ENCODE results near the gene ARL6IP5.
A peak's percentile ranks its signal among the peaks of the same experiment; 100 is the strongest.

The ARL6IP5 gene

DNA sequence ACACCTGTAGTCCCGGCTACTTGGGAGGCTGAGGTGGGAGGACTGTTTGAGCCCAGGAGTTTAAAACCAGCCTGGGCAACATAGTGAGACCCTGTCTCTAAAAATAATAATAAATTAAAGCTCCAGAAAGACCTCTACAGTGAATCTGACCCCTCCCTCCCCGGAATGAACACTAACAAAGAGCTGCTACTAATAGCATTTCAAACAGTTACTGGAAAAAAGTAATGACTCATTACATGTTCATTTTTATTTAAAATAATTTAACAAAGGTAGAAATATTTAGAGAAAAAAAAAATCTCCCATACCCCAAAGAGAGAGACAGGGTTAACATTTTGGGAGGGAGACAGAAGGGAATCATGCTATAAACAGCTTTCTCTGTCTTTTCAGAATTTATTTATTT is 2.4 kb upstream of the ARL6IP5 start:
- no peaks in the 10 kb centered on the region for H3K36me3 ChIP-seq
- H3K27me3 ChIP-seq (ENCODE audit: insufficient read depth, low read depth, severe bottlenecking): no peaks in the 10 kb centered on the region
- H3K4me3 ChIP-seq (ENCODE audit: low read depth, low read length): no peak overlapping the region
- no peak for DNase-seq
- H3K9me3 ChIP-seq (ENCODE audit: severe bottlenecking): no peaks in the 10 kb centered on the region
- TF ChIP-seq, protein P1, sequence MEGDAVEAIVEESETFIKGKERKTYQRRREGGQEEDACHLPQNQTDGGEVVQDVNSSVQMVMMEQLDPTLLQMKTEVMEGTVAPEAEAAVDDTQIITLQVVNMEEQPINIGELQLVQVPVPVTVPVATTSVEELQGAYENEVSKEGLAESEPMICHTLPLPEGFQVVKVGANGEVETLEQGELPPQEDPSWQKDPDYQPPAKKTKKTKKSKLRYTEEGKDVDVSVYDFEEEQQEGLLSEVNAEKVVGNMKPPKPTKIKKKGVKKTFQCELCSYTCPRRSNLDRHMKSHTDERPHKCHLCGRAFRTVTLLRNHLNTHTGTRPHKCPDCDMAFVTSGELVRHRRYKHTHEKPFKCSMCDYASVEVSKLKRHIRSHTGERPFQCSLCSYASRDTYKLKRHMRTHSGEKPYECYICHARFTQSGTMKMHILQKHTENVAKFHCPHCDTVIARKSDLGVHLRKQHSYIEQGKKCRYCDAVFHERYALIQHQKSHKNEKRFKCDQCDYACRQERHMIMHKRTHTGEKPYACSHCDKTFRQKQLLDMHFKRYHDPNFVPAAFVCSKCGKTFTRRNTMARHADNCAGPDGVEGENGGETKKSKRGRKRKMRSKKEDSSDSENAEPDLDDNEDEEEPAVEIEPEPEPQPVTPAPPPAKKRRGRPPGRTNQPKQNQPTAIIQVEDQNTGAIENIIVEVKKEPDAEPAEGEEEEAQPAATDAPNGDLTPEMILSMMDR (IDR thresholded peaks at IDR 0.05; ENCODE audit: low read depth, low read length): no peak
- no peak overlapping the region for H3K27ac ChIP-seq

DNA sequence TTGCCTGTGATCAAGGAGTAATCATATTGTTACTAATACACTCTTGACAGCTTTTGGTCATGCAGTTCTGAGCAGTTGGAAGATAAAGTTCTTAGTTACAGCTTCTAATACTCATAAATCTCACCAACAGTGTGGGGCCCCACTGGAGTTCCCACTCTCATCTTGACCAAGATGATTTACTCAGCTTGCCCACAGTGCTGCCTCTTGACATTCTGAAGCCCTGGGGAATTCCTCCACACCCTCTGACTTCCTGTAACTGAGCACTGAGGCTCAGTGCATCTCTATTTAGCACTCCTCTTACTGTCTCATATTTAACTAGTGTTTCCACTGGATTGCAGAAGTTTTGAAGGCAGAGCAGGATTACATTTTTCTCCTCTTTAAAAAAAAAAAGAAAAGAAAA is 1.9 kb upstream of the ARL6IP5 start:
- Histone ChIP-seq H3K9me3 (ENCODE audit: severe bottlenecking) (no peaks in the 10 kb centered on the region), H3K4me3 (ENCODE audit: low read depth, low read length) (no peak overlapping the region), H3K27ac (no peak overlapping the region), H3K27me3 (ENCODE audit: insufficient read depth, low read depth, severe bottlenecking) (no peaks in the 10 kb centered on the region), H3K36me3 (no peaks in the 10 kb centered on the region)
- peak; percentile 42 for DNase-seq
- TF ChIP-seq, protein P1 (IDR thresholded peaks at IDR 0.05; ENCODE audit: low read depth, low read length): no peak

DNA sequence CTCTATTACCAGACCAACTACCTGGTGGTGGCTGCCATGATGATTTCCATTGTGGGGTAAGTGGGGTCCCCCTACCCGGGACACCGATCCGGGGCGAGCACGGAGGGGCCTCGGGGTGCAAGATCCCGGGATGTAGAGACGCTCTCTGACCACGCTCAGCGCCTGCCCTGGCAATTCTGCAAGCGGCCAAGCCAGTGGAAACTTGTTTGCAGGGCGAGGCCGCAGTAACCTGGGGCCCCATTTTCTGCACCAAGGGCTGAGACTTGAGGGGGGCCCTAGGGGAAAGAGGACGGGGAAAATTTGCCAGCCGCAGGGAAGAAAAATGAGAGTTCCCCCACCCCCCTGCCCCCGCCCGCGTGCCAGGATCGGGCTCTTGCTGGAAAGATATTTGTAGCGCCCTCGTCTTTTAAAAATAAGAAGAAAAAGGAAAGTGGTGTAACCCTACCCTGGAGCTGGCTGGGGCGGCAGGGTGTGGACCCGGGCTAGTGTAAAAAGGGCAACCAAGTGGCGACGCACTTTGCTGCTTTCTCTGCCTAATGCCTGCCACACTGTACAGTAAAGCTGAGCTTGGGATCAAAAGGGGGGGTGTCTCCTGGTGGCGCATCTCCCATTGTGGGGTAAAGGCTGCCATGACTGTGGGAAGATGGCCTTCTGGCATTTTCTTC is 563 bp downstream of the ARL6IP5 start:
- H3K27me3 ChIP-seq (ENCODE audit: insufficient read depth, low read depth, severe bottlenecking): no peaks in the 10 kb centered on the region
- H3K9me3 ChIP-seq (ENCODE audit: severe bottlenecking): no peaks in the 10 kb centered on the region
- no peaks in the 10 kb centered on the region for H3K36me3 ChIP-seq
- TF ChIP-seq, protein P1 (IDR thresholded peaks at IDR 0.05; ENCODE audit: low read depth, low read length): no peak
- H3K4me3 ChIP-seq (ENCODE audit: low read depth, low read length): peak overlapping the region; percentile 84
- H3K27ac ChIP-seq: peak overlapping the region; percentile 50
- peak; percentile 17 for DNase-seq

DNA sequence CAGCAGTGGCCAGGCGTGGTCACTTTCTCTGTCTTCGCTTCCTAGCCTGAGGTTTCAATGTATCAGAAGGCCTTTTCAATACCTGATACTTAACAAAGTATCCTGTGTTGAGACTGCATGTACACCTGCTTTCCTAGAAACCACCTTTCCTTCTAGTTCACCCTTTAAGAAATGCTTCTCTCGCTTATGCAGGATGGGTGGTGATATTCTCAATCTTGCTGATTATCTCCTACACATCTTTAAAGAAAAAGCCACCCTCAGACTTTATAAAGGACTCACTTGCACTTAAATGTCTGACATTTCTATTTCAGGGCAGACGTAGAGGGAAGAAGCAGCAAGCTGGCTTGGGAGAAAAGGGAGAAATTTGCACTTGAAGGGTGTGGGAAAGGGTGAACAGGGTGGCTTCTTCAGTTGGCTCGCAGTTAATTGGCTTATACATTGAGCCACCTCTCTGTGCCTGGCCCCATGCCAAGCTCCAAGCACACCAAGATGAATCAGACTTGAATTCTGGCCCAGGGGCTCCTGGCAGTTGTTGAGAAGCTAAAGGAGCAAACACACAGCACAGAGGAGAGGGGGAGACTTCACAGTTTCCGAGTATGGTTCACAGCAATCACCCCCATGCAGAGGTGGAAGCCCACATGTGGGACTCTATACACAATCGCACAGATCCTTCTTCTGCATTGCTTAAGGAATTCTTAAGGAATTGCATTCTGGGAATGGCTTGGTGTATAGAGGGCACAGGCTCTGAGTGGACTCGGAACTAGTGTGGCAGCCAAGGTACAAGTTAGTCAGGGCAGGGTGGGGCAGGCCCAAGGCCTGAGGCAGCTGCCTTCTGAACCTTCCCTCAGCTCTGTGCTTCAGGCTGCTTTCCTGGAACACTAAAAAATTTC is 1.3 kb downstream of the ARL6IP5 start:
- peak; percentile 35 for DNase-seq
- no peaks in the 10 kb centered on the region for H3K27me3 ChIP-seq (ENCODE audit: insufficient read depth, low read depth, severe bottlenecking)
- H3K27ac ChIP-seq: no peak overlapping the region
- H3K4me3 ChIP-seq (ENCODE audit: low read depth, low read length): peak overlapping the region; percentile 84
- TF ChIP-seq, protein P1 (IDR thresholded peaks at IDR 0.05; ENCODE audit: low read depth, low read length): no peak
- no peaks in the 10 kb centered on the region for H3K36me3 ChIP-seq
- H3K9me3 ChIP-seq (ENCODE audit: severe bottlenecking): no peaks in the 10 kb centered on the region

GRCh38 chr3:69087030-69087791 is 2.5 kb downstream of the ARL6IP5 start:
- Histone ChIP-seq H3K36me3 (no peaks in the 10 kb centered on the region), H3K4me3 (ENCODE audit: low read depth, low read length) (no peak overlapping the region), H3K9me3 (ENCODE audit: severe bottlenecking) (no peaks in the 10 kb centered on the region), H3K27me3 (ENCODE audit: insufficient read depth, low read depth, severe bottlenecking) (no peaks in the 10 kb centered on the region), H3K27ac (no peak overlapping the region)
- TF ChIP-seq, protein P1 (IDR thresholded peaks at IDR 0.05; ENCODE audit: low read depth, low read length): no peak
- no peak for DNase-seq
